ENCODE results near the gene DCBLD2.

- TF ChIP-seq, protein P1, sequence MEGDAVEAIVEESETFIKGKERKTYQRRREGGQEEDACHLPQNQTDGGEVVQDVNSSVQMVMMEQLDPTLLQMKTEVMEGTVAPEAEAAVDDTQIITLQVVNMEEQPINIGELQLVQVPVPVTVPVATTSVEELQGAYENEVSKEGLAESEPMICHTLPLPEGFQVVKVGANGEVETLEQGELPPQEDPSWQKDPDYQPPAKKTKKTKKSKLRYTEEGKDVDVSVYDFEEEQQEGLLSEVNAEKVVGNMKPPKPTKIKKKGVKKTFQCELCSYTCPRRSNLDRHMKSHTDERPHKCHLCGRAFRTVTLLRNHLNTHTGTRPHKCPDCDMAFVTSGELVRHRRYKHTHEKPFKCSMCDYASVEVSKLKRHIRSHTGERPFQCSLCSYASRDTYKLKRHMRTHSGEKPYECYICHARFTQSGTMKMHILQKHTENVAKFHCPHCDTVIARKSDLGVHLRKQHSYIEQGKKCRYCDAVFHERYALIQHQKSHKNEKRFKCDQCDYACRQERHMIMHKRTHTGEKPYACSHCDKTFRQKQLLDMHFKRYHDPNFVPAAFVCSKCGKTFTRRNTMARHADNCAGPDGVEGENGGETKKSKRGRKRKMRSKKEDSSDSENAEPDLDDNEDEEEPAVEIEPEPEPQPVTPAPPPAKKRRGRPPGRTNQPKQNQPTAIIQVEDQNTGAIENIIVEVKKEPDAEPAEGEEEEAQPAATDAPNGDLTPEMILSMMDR (conservative IDR thresholded peaks at IDR 0.05) = no peak
- no peak for TF ChIP-seq EZH2 (IDR thresholded peaks at IDR 0.05; ENCODE audit: low read depth)
These were observed 11.0 kb upstream of the DCBLD2 start for GRCh38 chr3:98912448-98912847.
